ENCODE measurements around the gene MAP4K5. TPM values are rescaled to one million over a fixed set of nuclear protein-coding genes. Genes with fewer than 3 reads are reported as not detected.

The MAP4K5 gene
- total RNA-seq, 1 experiment from 2014 or later = 42.7 TPM

DNA sequence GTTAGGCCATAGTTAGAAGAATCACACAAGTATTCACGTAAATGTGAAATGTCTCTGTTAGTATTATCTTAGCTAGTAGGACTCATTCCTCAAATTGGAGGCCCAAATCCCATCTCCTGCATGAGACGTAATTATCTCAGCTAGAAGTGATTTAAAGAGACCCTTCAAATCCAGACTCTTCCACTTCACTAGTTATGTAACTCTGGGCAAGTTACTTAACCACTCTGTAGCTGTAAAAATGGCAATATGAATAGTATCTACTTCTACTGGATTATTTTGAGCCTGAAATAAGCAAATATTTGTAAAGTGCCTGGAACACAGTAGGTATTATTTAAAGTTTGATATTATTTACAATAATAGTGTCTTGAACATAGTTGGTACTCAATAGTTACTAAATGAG, 107.3 kb downstream of the MAP4K5 start:
- no peak for DNase-seq
- H2BK15ac ChIP-seq (ENCODE audit: low read depth, low read length) = no peak overlapping the region
- no peak overlapping the region for H3K14ac ChIP-seq (ENCODE audit: insufficient read depth, low read length)
- H3K23ac ChIP-seq (ENCODE audit: insufficient read length, low read depth, low read length) = no peak overlapping the region
- no peak overlapping the region for H2BK12ac ChIP-seq (ENCODE audit: insufficient read length, low read depth, low read length)
- TF ChIP-seq, protein P1, sequence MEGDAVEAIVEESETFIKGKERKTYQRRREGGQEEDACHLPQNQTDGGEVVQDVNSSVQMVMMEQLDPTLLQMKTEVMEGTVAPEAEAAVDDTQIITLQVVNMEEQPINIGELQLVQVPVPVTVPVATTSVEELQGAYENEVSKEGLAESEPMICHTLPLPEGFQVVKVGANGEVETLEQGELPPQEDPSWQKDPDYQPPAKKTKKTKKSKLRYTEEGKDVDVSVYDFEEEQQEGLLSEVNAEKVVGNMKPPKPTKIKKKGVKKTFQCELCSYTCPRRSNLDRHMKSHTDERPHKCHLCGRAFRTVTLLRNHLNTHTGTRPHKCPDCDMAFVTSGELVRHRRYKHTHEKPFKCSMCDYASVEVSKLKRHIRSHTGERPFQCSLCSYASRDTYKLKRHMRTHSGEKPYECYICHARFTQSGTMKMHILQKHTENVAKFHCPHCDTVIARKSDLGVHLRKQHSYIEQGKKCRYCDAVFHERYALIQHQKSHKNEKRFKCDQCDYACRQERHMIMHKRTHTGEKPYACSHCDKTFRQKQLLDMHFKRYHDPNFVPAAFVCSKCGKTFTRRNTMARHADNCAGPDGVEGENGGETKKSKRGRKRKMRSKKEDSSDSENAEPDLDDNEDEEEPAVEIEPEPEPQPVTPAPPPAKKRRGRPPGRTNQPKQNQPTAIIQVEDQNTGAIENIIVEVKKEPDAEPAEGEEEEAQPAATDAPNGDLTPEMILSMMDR (conservative IDR thresholded peaks at IDR 0.05) = no peak
- no peak overlapping the region for H3K27ac Mint-ChIP-seq
- no peaks in the 10 kb centered on the region for H3K4me1 Mint-ChIP-seq
- H4K8ac ChIP-seq (replicated peaks; ENCODE audit: insufficient read length, low read depth, low read length) = no peak overlapping the region
- H2BK120ac ChIP-seq (ENCODE audit: low read depth, low read length, poor library complexity, severe bottlenecking) = no peak overlapping the region
- no peak overlapping the region for H3T11ph ChIP-seq (ENCODE audit: low read length)
- no peak overlapping the region for H3K9ac ChIP-seq (ENCODE audit: extremely low read depth, insufficient read length, low read length)
- no peaks in the 10 kb centered on the region for H3K9me3 ChIP-seq (ENCODE audit: control insufficient read depth, low read depth, low read length)
- no peak overlapping the region for H3K27ac ChIP-seq (ENCODE audit: insufficient read length, low read depth, low read length)
- no peaks in the 10 kb centered on the region for H4K20me1 ChIP-seq (ENCODE audit: control insufficient read depth, insufficient read depth, insufficient read length)
- no peaks in the 10 kb centered on the region for H3K27me3 ChIP-seq (ENCODE audit: insufficient read depth, low read length)
- H4K91ac ChIP-seq (ENCODE audit: insufficient read length, low read depth, low read length) = no peak overlapping the region
- no peaks in the 10 kb centered on the region for H3K79me2 ChIP-seq (ENCODE audit: insufficient read depth, low read length)
- no peaks in the 10 kb centered on the region for H3K9me3 Mint-ChIP-seq
- H4K5ac ChIP-seq (ENCODE audit: insufficient read length, low read depth, low read length) = no peak overlapping the region
- no peak overlapping the region for H3K18ac ChIP-seq (ENCODE audit: insufficient read length, low read depth, low read length)
- no peak overlapping the region for H3K4me2 ChIP-seq (ENCODE audit: insufficient read depth, insufficient read length, low read length)
- no peaks in the 10 kb centered on the region for H3K23me2 ChIP-seq (ENCODE audit: insufficient read length, low read depth, low read length, poor library complexity, severe bottlenecking)
- peaks cover 2 to 36% (median 18%) of the 10 kb centered on the region in 3 experiments; a peak in 5 of 7 replicates for H3K36me3 Mint-ChIP-seq (ENCODE audit: insufficient read depth in 1 of 3, low read depth in 3 of 3)
- WGBS (ENCODE audit: extremely low coverage, insufficient read length, low lambda C conversion rate) = no CpG with 5 or more reads among the region's 2 CpGs
- no peak overlapping the region for H3K4me3 Mint-ChIP-seq
- H3K4me1 ChIP-seq (ENCODE audit: insufficient read depth, low read length) = no peaks in the 10 kb centered on the region
- H3K79me1 ChIP-seq (ENCODE audit: insufficient read depth, low read depth, low read length, poor library complexity, severe bottlenecking) = no peaks in the 10 kb centered on the region
- H2BK5ac ChIP-seq (ENCODE audit: insufficient read length, low read length) = no peak overlapping the region
- no peak overlapping the region for H2BK20ac ChIP-seq (ENCODE audit: low read depth, low read length, poor library complexity, severe bottlenecking)
- no peak overlapping the region for H3K56ac ChIP-seq (ENCODE audit: insufficient read length, low read depth, low read length)
- no peak overlapping the region for H2AK5ac ChIP-seq (ENCODE audit: insufficient read length, low read length)
- H2AFZ ChIP-seq (ENCODE audit: low read length) = no peak overlapping the region
- H3K27me3 Mint-ChIP-seq (ENCODE audit: low read depth) = no peaks in the 10 kb centered on the region
- H3K4ac ChIP-seq (ENCODE audit: low read depth, low read length) = no peak overlapping the region

Measured in H9 (cell line).